WTC11 (cell line): Measurements from ENCODE around the gene NBAS. TPM values are rescaled to one million over a fixed set of nuclear protein-coding genes. Genes with fewer than 3 reads are reported as not detected.

Source experiments
- ATAC-seq: fragments of 200-7000 bp; cut with Tn5 transposase; 2 replicates; pipeline ENCODE4 v1.10.0; 2021; ENCODE audit warnings: mild to moderate bottlenecking, moderate library complexity
- CTCF ChIA-PET: fragments of 300-600 bp; sonication (Branson Sonifier 250); formaldehyde crosslinking; loops from one replicate; lab custom pipeline; 2021; ENCODE audit warnings: antibody characterized with exemption; lab: Charles Lee
- POLR2A ChIA-PET: fragments of 350-600 bp; sonication (Branson Sonifier 250); formaldehyde crosslinking; loops from one replicate; lab custom pipeline; 2021; ENCODE audit warnings: antibody characterized with exemption; lab: Charles Lee
- DNase-seq: peaks from one replicate; pipeline ENCODE4 v3.0.0; 2021; ENCODE audit warnings: low spot score
- H3K27ac Mint-ChIP-seq: 2 replicates; pipeline ENCODE4 v1.8.0; 2021; ENCODE audit warnings: mixed read lengths
- H3K27me3 Mint-ChIP-seq: 2 replicates; pipeline ENCODE4 v1.8.0; 2021; ENCODE audit warnings: low read depth, mild to moderate bottlenecking, moderate library complexity, mixed read lengths
- H3K36me3 Mint-ChIP-seq: 2 replicates; pipeline ENCODE4 v1.8.0; 2021; ENCODE audit warnings: mixed read lengths
- H3K4me1 Mint-ChIP-seq: 2 replicates; pipeline ENCODE4 v1.8.0; 2022; ENCODE audit warnings: mixed read lengths
- H3K4me3 Mint-ChIP-seq: 2 replicates; pipeline ENCODE4 v1.8.0; 2021; ENCODE audit warnings: mild to moderate bottlenecking, moderate library complexity, mixed read lengths
- H3K9me3 Mint-ChIP-seq: 2 replicates; pipeline ENCODE4 v1.8.0; 2021; ENCODE audit warnings: mixed read lengths
- ELF4 ChIP-seq: sonication (generic); formaldehyde crosslinking; IDR thresholded peaks from 2 replicates; pipeline ENCODE4 v1.8.1; 2022; ENCODE audit warnings: low read depth, mild to moderate bottlenecking, moderate library complexity, missing genetic modification reagents
- GTF2I ChIP-seq: fragments of 250-450 bp; sonication (Bioruptor Pico); conservative IDR thresholded peaks from 2 replicates; pipeline ENCODE4 v1.4.0; 2021; ENCODE audit warnings: mild to moderate bottlenecking
- HMGA2 ChIP-seq: fragments of 250-450 bp; sonication (Bioruptor Pico); IDR thresholded peaks from 2 replicates; pipeline ENCODE4 v1.4.0; 2021; ENCODE audit warnings: mild to moderate bottlenecking, moderate library complexity
- JAZF1 ChIP-seq: fragments of 250-450 bp; sonication (Bioruptor Pico); IDR thresholded peaks from 2 replicates; pipeline ENCODE4 v1.9.0; 2021; ENCODE audit warnings: moderate library complexity, mild to moderate bottlenecking, inconsistent platforms
- NFYB ChIP-seq: sonication (generic); formaldehyde crosslinking; conservative IDR thresholded peaks from 2 replicates; pipeline ENCODE4 v1.8.0; 2022; ENCODE audit warnings: low read depth, missing genetic modification reagents
- ZBTB21 ChIP-seq: sonication (generic); formaldehyde crosslinking; IDR thresholded peaks from 2 replicates; pipeline ENCODE4 v1.8.1; 2023; ENCODE audit warnings: mild to moderate bottlenecking, missing genetic modification reagents, borderline replicate concordance
- ZNF219 ChIP-seq: sonication (generic); formaldehyde crosslinking; IDR thresholded peaks from 2 replicates; pipeline ENCODE4 v1.8.0; 2023; ENCODE audit warnings: missing genetic modification reagents, mild to moderate bottlenecking, borderline replicate concordance
- total RNA-seq: library from RNA; stranded (reverse); gene quantifications from 3 replicates; pipeline ENCODE4 v1.2.3, GENCODE V29; 2021
- TF ChIP-seq, protein P1 (sequence below): sonication (generic); formaldehyde crosslinking; IDR thresholded peaks from 2 replicates; pipeline ENCODE4 v1.8.0; 2023; ENCODE audit warnings: missing genetic modification reagents, mild to moderate bottlenecking, borderline replicate concordance
- TF ChIP-seq, protein P2 (sequence below): fragments of 250-450 bp; sonication (Bioruptor Pico); IDR thresholded peaks from 2 replicates; pipeline ENCODE4 v1.9.0; 2021; ENCODE audit warnings: mild to moderate bottlenecking
- TF ChIP-seq, protein P3 (sequence below): fragments of 250-450 bp; sonication (Bioruptor Pico); IDR thresholded peaks from 2 replicates; pipeline ENCODE4 v2.1.2; 2022; ENCODE audit warnings: mild to moderate bottlenecking, moderate library complexity
- TF ChIP-seq, protein P4 (sequence below): sonication (generic); formaldehyde crosslinking; IDR thresholded peaks from 2 replicates; pipeline ENCODE4 v1.8.1; 2023; ENCODE audit warnings: mild to moderate bottlenecking, missing genetic modification reagents

NBAS gene
- total RNA-seq, 1 experiment from 2014 or later = 32.3 TPM

DNA sequence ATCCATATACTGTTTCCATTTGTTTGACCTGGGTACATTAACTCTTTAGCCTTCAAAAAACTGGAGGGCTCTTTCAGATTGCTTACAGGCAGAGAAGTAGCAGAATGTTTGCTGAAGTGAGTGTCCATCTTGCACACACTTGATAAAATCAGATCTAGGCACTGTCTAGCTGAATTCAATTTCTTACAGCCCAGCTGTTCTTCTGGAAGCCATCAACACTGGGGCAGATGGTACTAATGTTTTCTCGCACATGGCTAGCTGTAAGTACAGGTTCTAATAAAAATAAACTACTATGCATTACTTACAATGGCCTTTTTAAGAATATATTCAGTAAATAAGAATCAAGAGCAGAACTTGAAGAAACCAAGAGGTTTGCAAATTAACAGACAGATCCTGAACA, 175.9 kb downstream of the NBAS start (continued):
- no peak for TF ChIP-seq GTF2I
- TF ChIP-seq ZNF219 (CRISPR knock-in tag) = no peak
- TF ChIP-seq, protein P1, sequence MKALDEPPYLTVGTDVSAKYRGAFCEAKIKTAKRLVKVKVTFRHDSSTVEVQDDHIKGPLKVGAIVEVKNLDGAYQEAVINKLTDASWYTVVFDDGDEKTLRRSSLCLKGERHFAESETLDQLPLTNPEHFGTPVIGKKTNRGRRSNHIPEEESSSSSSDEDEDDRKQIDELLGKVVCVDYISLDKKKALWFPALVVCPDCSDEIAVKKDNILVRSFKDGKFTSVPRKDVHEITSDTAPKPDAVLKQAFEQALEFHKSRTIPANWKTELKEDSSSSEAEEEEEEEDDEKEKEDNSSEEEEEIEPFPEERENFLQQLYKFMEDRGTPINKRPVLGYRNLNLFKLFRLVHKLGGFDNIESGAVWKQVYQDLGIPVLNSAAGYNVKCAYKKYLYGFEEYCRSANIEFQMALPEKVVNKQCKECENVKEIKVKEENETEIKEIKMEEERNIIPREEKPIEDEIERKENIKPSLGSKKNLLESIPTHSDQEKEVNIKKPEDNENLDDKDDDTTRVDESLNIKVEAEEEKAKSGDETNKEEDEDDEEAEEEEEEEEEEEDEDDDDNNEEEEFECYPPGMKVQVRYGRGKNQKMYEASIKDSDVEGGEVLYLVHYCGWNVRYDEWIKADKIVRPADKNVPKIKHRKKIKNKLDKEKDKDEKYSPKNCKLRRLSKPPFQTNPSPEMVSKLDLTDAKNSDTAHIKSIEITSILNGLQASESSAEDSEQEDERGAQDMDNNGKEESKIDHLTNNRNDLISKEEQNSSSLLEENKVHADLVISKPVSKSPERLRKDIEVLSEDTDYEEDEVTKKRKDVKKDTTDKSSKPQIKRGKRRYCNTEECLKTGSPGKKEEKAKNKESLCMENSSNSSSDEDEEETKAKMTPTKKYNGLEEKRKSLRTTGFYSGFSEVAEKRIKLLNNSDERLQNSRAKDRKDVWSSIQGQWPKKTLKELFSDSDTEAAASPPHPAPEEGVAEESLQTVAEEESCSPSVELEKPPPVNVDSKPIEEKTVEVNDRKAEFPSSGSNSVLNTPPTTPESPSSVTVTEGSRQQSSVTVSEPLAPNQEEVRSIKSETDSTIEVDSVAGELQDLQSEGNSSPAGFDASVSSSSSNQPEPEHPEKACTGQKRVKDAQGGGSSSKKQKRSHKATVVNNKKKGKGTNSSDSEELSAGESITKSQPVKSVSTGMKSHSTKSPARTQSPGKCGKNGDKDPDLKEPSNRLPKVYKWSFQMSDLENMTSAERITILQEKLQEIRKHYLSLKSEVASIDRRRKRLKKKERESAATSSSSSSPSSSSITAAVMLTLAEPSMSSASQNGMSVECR (CRISPR knock-in tag) = no peak
- TF ChIP-seq ELF4 (CRISPR knock-in tag) = no peak
- TF ChIP-seq NFYB (CRISPR knock-in tag) = no peak

DNA sequence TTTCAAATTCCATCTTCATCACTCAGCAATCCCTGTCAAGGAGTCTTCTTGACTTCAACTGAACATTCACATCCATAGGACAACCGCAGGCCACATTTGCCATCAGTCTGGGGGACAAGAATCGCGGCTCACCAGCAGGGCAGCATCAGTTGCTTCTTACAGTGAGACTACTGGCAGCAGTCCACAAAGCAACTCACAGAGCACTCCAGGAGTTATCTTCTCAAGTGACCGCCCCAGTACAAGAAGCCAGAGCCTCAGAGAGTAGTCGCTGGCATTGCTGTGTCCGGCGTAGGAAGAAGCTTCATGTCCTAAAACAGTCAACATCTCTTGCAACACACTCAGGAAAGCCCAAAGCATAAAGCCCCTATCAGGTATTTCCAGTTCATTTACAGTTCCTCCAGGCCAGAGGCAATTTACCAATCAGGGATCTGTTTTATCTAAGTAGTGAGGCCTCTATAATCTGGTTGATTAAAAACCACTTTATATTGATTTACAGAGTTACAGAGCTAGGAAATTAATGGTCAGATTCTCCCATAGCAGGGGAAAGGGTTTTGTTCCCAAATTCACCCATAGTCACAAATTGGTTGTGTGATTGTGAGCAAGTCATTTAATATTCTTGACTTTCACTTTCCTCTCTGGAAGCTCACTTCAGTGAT, 177.3 kb downstream of the NBAS start:
- Mint-ChIP-seq H3K4me3 (no peak overlapping the region), H3K9me3 (no peaks in the 10 kb centered on the region), H3K27me3 (no peaks in the 10 kb centered on the region), H3K4me1 (peaks cover 14% of the 10 kb centered on the region), H3K27ac (no peak overlapping the region), H3K36me3 (peaks cover 4% of the 10 kb centered on the region; the same call in 1 of the 2 replicates)
- ChIA-PET CTCF (no interaction called here), POLR2A (no interaction called here)
- TF ChIP-seq HMGA2 (CRISPR knock-in tag) = no peak
- TF ChIP-seq, protein P2, sequence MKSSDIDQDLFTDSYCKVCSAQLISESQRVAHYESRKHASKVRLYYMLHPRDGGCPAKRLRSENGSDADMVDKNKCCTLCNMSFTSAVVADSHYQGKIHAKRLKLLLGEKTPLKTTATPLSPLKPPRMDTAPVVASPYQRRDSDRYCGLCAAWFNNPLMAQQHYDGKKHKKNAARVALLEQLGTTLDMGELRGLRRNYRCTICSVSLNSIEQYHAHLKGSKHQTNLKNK = no peak
- ATAC-seq = no peak
- no peak for DNase-seq

DNA sequence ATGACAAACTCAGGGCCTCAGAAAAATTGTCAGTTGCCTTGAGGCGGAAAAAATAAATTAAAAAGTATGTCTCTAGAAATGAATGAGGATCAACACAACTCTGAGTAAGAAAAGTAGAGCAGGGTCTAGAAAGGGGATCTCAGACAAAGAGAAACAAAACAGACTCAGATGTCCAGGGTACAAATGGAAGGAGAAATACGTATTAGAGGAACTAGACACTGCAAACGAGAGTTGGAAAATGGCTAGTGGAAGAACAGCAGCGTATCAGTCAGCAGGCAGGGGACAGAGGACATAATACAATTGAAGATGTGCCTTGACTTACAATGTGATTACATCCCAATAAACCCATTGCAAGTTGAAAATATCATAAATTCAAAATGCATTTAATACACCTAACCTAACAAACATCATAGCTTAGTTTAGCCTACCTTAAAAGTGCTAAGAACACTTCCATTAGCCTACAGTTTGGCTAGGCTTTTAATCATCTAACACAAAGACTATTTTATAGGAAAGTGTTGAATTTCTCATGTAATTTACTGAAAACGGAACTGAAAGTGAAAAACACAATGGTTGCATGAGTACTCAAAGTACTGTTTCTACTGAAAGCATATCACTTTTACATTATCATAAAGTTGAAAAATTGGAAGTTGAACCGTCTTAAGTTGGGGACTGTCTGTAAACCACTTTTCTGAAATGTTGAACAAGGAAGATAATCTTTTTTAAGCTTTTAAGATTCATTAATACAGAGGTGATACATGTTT, 182.8 kb downstream of the NBAS start:
- ATAC-seq (no peak), DNase-seq (no peak)
- Mint-ChIP-seq H3K36me3 (peaks cover 8% of the 10 kb centered on the region; the same call in 1 of the 2 replicates), H3K9me3 (no peaks in the 10 kb centered on the region), H3K27ac (peak overlapping the region; percentile 55), H3K27me3 (no peaks in the 10 kb centered on the region), H3K4me1 (0 out of 2 replicates have a peak, but pooled peaks cover 4% of the 10 kb centered on the region), H3K4me3 (no peak overlapping the region)
- TF ChIP-seq, protein P1 (CRISPR knock-in tag) = no peak
- ChIA-PET POLR2A (no interaction called here), CTCF (no interaction called here)

DNA sequence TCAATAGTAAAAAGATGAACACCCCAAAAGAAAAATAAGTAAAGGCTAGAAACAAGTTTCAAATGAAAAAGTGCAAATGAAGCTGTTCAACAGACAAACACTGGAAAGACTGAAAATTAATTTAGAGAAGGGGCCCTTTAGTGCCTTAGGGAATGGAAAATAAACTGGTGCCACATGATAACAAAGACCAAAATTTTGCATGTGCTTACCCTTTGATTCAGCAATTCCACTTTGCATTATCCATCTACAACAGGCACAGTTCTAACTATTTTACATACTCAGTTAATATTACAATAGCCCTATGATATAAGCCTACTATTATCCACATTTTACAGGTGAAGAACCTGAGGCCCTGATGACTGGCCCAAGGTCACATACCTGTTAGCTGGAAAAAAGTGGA, 183.9 kb downstream of the NBAS start:
- Mint-ChIP-seq H3K4me1 (0 out of 2 replicates have a peak, but pooled peaks cover 4% of the 10 kb centered on the region), H3K4me3 (no peak overlapping the region)
- CTCF ChIA-PET = no interaction called here
- TF ChIP-seq, protein P3, sequence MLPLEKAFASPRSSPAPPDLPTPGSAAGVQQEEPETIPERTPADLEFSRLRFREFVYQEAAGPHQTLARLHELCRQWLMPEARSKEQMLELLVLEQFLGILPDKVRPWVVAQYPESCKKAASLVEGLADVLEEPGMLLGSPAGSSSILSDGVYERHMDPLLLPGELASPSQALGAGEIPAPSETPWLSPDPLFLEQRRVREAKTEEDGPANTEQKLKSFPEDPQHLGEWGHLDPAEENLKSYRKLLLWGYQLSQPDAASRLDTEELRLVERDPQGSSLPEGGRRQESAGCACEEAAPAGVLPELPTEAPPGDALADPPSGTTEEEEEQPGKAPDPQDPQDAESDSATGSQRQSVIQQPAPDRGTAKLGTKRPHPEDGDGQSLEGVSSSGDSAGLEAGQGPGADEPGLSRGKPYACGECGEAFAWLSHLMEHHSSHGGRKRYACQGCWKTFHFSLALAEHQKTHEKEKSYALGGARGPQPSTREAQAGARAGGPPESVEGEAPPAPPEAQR = no peak
- TF ChIP-seq, protein P4, sequence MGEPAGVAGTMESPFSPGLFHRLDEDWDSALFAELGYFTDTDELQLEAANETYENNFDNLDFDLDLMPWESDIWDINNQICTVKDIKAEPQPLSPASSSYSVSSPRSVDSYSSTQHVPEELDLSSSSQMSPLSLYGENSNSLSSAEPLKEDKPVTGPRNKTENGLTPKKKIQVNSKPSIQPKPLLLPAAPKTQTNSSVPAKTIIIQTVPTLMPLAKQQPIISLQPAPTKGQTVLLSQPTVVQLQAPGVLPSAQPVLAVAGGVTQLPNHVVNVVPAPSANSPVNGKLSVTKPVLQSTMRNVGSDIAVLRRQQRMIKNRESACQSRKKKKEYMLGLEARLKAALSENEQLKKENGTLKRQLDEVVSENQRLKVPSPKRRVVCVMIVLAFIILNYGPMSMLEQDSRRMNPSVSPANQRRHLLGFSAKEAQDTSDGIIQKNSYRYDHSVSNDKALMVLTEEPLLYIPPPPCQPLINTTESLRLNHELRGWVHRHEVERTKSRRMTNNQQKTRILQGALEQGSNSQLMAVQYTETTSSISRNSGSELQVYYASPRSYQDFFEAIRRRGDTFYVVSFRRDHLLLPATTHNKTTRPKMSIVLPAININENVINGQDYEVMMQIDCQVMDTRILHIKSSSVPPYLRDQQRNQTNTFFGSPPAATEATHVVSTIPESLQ (CRISPR knock-in tag) = no peak
- no peak for TF ChIP-seq ZNF219 (CRISPR knock-in tag)
- no peak for TF ChIP-seq ZBTB21
- no peak for TF ChIP-seq NFYB (CRISPR knock-in tag)
- no peak for TF ChIP-seq JAZF1 (CRISPR knock-in tag)

More for the DNA sequence above, 183.9 kb downstream of the NBAS start:
- ATAC-seq = no peak
- POLR2A ChIA-PET = no interaction called here
- Mint-ChIP-seq H3K27me3 (no peaks in the 10 kb centered on the region), H3K9me3 (no peaks in the 10 kb centered on the region), H3K36me3 (0 out of 2 replicates have a peak, but pooled peaks cover 4% of the 10 kb centered on the region), H3K27ac (no peak overlapping the region)
- no peak for DNase-seq
